ENCODE data around the gene UNC13D.

The UNC13D gene

GRCh38 chr17:75845058-75845711 lies 981 bp upstream of the UNC13D start (continued):
- TF ChIP-seq ZNF404 (tag by site-specific recombination; IDR thresholded peaks at IDR 0.05) = no peak
- no peak for TF ChIP-seq KLF10 (tag by site-specific recombination; IDR thresholded peaks at IDR 0.05)
- TF ChIP-seq BCL11A (tag by site-specific recombination; IDR thresholded peaks at IDR 0.05; ENCODE audit: low read depth) = no peak
- no peak for TF ChIP-seq ZNF529 (tag by site-specific recombination; IDR thresholded peaks at IDR 0.05; ENCODE audit: insufficient replicate concordance)
- TF ChIP-seq ZNF433 (tag by site-specific recombination; IDR thresholded peaks at IDR 0.05; ENCODE audit: low read depth) = no peak
- TF ChIP-seq REPIN1 (tag by site-specific recombination; IDR thresholded peaks at IDR 0.05; ENCODE audit: low read depth) = no peak
- TF ChIP-seq ZEB2 (tag by site-specific recombination; IDR thresholded peaks at IDR 0.05) = no peak
- TF ChIP-seq, protein P1, sequence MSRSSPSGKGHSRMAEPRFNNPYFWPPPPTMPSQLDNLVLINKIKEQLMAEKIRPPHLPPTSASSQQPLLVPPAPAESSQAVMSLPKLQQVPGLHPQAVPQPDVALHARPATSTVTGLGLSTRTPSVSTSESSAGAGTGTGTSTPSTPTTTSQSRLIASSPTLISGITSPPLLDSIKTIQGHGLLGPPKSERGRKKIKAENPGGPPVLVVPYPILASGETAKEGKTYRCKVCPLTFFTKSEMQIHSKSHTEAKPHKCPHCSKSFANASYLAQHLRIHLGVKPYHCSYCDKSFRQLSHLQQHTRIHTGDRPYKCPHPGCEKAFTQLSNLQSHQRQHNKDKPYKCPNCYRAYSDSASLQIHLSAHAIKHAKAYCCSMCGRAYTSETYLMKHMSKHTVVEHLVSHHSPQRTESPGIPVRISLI (tag by site-specific recombination; IDR thresholded peaks at IDR 0.05) = no peak
- TF ChIP-seq SP2 (tag by site-specific recombination; IDR thresholded peaks at IDR 0.05) = peak; percentile 37
- TF ChIP-seq ZNF266 (tag by site-specific recombination; IDR thresholded peaks at IDR 0.05; ENCODE audit: low read depth) = no peak
- TF ChIP-seq, protein P2, sequence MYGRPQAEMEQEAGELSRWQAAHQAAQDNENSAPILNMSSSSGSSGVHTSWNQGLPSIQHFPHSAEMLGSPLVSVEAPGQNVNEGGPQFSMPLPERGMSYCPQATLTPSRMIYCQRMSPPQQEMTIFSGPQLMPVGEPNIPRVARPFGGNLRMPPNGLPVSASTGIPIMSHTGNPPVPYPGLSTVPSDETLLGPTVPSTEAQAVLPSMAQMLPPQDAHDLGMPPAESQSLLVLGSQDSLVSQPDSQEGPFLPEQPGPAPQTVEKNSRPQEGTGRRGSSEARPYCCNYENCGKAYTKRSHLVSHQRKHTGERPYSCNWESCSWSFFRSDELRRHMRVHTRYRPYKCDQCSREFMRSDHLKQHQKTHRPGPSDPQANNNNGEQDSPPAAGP (tag by site-specific recombination; IDR thresholded peaks at IDR 0.05) = peak; percentile 41; the same call in 1 of the 2 replicates
- TF ChIP-seq ZNF214 (tag by site-specific recombination; IDR thresholded peaks at IDR 0.05; ENCODE audit: borderline replicate concordance) = no peak
- no peak for TF ChIP-seq PBX3 (CRISPR knock-in tag; IDR thresholded peaks at IDR 0.05)
- no peak for TF ChIP-seq KLF8 (tag by site-specific recombination; IDR thresholded peaks at IDR 0.05)
- TF ChIP-seq ZNF548 (tag by site-specific recombination; IDR thresholded peaks at IDR 0.05) = no peak
- TF ChIP-seq ZNF350 (tag by site-specific recombination; IDR thresholded peaks at IDR 0.05) = no peak
- TF ChIP-seq ZNF202 (tag by site-specific recombination; IDR thresholded peaks at IDR 0.05; ENCODE audit: borderline replicate concordance) = no peak
- TF ChIP-seq ZNF544 (tag by site-specific recombination; IDR thresholded peaks at IDR 0.05) = no peak
- TF ChIP-seq ZNF776 (tag by site-specific recombination; IDR thresholded peaks at IDR 0.05; ENCODE audit: borderline replicate concordance) = no peak
- TF ChIP-seq TCF7L2 (IDR thresholded peaks at IDR 0.05; ENCODE audit: borderline replicate concordance, low read depth, low read length) = no peak
- TF ChIP-seq ZNF621 (tag by site-specific recombination; IDR thresholded peaks at IDR 0.05) = no peak
- no peak for TF ChIP-seq MYNN (tag by site-specific recombination; IDR thresholded peaks at IDR 0.05; ENCODE audit: borderline replicate concordance)
- peak; percentile 81 for TF ChIP-seq REST (tag by site-specific recombination; IDR thresholded peaks at IDR 0.05)
- TF ChIP-seq, protein P3, sequence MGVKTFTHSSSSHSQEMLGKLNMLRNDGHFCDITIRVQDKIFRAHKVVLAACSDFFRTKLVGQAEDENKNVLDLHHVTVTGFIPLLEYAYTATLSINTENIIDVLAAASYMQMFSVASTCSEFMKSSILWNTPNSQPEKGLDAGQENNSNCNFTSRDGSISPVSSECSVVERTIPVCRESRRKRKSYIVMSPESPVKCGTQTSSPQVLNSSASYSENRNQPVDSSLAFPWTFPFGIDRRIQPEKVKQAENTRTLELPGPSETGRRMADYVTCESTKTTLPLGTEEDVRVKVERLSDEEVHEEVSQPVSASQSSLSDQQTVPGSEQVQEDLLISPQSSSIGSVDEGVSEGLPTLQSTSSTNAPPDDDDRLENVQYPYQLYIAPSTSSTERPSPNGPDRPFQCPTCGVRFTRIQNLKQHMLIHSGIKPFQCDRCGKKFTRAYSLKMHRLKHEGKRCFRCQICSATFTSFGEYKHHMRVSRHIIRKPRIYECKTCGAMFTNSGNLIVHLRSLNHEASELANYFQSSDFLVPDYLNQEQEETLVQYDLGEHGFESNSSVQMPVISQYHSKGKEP (tag by site-specific recombination; IDR thresholded peaks at IDR 0.05) = no peak
- TF ChIP-seq, protein P4, sequence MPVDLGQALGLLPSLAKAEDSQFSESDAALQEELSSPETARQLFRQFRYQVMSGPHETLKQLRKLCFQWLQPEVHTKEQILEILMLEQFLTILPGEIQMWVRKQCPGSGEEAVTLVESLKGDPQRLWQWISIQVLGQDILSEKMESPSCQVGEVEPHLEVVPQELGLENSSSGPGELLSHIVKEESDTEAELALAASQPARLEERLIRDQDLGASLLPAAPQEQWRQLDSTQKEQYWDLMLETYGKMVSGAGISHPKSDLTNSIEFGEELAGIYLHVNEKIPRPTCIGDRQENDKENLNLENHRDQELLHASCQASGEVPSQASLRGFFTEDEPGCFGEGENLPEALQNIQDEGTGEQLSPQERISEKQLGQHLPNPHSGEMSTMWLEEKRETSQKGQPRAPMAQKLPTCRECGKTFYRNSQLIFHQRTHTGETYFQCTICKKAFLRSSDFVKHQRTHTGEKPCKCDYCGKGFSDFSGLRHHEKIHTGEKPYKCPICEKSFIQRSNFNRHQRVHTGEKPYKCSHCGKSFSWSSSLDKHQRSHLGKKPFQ (tag by site-specific recombination; IDR thresholded peaks at IDR 0.05) = no peak
- peak; percentile 56; the same call in 1 of the 2 replicates for TF ChIP-seq ZIC2 (tag by site-specific recombination; IDR thresholded peaks at IDR 0.05)
- TF ChIP-seq ZNF510 (tag by site-specific recombination; IDR thresholded peaks at IDR 0.05; ENCODE audit: insufficient replicate concordance) = no peak

Data from HEK293 (cell line).